ENCODE measurements around the gene EPHB3.

EPHB3 gene

DNA sequence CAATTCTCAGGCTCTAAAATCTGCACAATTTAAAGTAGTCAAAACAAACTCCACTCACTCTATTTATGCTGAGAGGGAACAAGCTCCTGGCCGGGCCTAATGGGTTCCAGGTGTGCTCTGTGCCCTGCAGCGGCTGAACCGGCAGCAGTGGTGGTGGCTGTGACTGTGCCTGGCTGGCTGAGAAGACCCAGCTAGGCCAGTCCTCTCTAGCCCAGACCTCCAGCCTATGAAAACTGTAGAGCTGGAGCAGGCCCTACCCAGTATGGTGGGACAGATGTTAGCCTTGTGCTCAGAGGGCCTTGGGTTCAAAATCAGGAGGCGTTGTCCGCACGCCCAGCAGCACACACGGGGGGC, 37.0 kb downstream of the EPHB3 start:
- Histone ChIP-seq H3K27me3 (ENCODE audit: control insufficient read depth, insufficient read depth, low read length, poor library complexity, severe bottlenecking) (peaks cover 50% of the 10 kb centered on the region), H3K36me3 (ENCODE audit: control insufficient read depth, insufficient read depth, low read length) (no peaks in the 10 kb centered on the region), H3K4me1 (ENCODE audit: control insufficient read depth, insufficient read depth, low read length) (peaks cover 40% of the 10 kb centered on the region), H3K9me3 (ENCODE audit: control insufficient read depth, low read length) (no peaks in the 10 kb centered on the region), H3K27ac (ENCODE audit: insufficient read depth, low read depth, low read length, poor library complexity, severe bottlenecking) (no peak overlapping the region), H3K4me3 (ENCODE audit: insufficient read depth, low read depth, low read length) (no peak overlapping the region)
- 92 to 95% methylated on average over 7 of the region's 7 CpGs for WGBS, 2 experiments

DNA sequence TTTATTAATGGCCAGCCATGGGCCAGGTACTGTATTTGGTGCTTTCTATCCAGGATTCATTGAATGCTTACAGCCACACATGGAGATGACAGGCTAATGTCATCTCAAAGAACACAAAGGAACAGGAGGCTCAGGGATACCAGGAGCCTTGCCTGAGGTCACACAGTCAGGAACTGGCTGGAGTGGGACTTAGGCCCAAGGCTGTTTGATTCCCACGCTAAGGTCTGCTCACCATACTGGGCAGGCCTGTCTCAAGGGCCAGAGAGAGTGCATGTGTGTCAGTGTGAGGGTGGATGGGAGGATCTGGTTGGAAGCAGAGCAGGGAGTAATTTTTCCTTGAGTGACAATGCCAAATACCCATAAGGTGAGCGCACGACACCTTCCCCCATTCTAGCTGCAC, 37.6 kb downstream of the EPHB3 start:
- no peak overlapping the region for H3K4me3 ChIP-seq (ENCODE audit: insufficient read depth, low read depth, low read length)
- H3K27me3 ChIP-seq (ENCODE audit: control insufficient read depth, insufficient read depth, low read length, poor library complexity, severe bottlenecking) = peaks cover 53% of the 10 kb centered on the region
- 94 to 98% methylated on average over 3 of the region's 3 CpGs for WGBS, 2 experiments

DNA sequence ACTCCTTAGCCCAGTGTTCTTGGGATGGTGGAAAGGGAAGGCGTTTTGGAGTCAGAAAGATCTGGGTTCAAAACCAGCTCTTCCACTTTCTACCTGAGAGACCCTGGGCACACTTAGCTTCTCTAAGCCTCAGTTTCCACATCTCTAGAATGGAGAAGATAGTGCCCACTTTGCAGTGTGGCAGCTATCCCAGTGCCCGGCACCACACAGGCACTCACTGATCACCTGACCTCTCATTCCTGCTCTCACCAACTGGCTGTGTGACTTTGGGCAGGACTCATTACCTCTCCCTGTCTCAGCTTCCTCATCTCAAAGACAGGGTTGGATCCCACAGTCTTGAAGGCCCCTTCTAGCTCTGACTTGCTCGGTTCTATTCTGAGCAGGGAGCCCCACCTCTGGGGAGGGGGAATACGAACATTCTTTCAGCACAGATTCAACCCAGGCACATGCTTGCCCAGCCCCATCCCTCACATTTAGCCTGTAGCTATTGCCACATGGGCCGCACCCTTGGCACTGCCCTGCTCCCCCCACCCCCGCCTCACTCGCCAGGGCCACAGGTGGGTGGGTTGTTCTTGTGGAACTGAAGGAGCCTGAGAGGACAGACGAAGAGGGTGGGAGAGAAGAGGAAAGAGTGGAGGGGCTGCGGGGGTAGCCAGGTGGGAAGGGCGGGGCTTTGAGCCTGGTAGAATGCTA, 39.2 kb downstream of the EPHB3 start:
- 48% methylated on average over 10 of the region's 10 CpGs for WGBS, 2 experiments
- no peak overlapping the region for H3K4me3 ChIP-seq (ENCODE audit: insufficient read depth, low read depth, low read length)
- peaks cover 28% of the 10 kb centered on the region for H3K4me1 ChIP-seq (ENCODE audit: control insufficient read depth, insufficient read depth, low read length)
- no peaks in the 10 kb centered on the region for H3K36me3 ChIP-seq (ENCODE audit: control insufficient read depth, insufficient read depth, low read length)
- no peaks in the 10 kb centered on the region for H3K9me3 ChIP-seq (ENCODE audit: control insufficient read depth, low read length)
- no peak overlapping the region for H3K27ac ChIP-seq (ENCODE audit: insufficient read depth, low read depth, low read length, poor library complexity, severe bottlenecking)
- H3K27me3 ChIP-seq (ENCODE audit: control insufficient read depth, insufficient read depth, low read length, poor library complexity, severe bottlenecking) = peaks cover 65% of the 10 kb centered on the region

More for the DNA sequence above, 37.6 kb downstream of the EPHB3 start:
- Histone ChIP-seq H3K27ac (ENCODE audit: insufficient read depth, low read depth, low read length, poor library complexity, severe bottlenecking) (no peak overlapping the region), H3K36me3 (ENCODE audit: control insufficient read depth, insufficient read depth, low read length) (no peaks in the 10 kb centered on the region), H3K4me1 (ENCODE audit: control insufficient read depth, insufficient read depth, low read length) (peaks cover 40% of the 10 kb centered on the region), H3K9me3 (ENCODE audit: control insufficient read depth, low read length) (no peaks in the 10 kb centered on the region)

DNA sequence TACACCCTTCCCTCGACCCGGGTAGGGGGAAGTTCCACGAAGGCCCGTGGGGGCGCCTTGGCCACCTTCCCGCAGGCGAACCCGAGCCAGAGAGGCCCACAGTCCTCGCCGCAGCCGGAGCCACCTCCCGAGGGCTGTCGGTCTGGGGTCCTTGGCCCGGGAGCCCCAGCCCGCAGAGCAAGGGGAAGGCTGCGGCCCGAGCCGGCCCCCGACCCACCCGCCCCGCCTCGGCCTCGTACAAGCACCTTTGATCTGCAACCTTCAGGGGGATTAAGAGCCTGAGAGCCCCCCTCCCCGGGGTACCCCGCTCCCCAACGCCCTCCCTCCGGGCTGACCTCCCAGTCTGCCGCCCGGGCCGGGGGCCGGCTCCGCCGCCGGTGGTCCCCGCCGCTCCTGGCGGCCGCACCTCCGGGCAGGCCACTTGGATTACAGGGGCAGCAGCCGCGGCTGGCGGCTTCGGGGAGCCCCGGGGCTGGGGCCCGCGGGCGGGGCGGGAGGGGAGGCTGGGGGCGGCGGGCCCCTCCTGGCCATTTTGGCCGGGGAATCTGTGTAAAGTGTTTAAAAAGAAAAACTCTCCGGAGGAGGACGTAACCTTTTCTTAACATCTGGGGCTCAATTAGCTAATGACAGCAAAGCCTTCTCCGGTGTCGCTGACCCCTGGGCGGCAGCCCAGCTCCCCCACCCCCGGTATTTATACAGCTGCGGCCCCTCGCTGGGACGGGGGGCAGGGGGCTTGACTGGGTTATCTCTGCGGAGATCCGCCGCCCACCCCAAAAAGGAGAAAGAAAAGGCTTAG, 40.2 kb downstream of the EPHB3 start:
- no peak overlapping the region for H3K27ac ChIP-seq (ENCODE audit: insufficient read depth, low read depth, low read length, poor library complexity, severe bottlenecking)
- H3K4me3 ChIP-seq (ENCODE audit: insufficient read depth, low read depth, low read length) = peak overlapping the region; percentile 22
- no peaks in the 10 kb centered on the region for H3K9me3 ChIP-seq (ENCODE audit: control insufficient read depth, low read length)
- 1% methylated on average over 63 of the region's 63 CpGs for WGBS, 2 experiments
- peaks cover 74% of the 10 kb centered on the region for H3K27me3 ChIP-seq (ENCODE audit: control insufficient read depth, insufficient read depth, low read length, poor library complexity, severe bottlenecking)
- H3K36me3 ChIP-seq (ENCODE audit: control insufficient read depth, insufficient read depth, low read length) = no peaks in the 10 kb centered on the region
- H3K4me1 ChIP-seq (ENCODE audit: control insufficient read depth, insufficient read depth, low read length) = peaks cover 28% of the 10 kb centered on the region

DNA sequence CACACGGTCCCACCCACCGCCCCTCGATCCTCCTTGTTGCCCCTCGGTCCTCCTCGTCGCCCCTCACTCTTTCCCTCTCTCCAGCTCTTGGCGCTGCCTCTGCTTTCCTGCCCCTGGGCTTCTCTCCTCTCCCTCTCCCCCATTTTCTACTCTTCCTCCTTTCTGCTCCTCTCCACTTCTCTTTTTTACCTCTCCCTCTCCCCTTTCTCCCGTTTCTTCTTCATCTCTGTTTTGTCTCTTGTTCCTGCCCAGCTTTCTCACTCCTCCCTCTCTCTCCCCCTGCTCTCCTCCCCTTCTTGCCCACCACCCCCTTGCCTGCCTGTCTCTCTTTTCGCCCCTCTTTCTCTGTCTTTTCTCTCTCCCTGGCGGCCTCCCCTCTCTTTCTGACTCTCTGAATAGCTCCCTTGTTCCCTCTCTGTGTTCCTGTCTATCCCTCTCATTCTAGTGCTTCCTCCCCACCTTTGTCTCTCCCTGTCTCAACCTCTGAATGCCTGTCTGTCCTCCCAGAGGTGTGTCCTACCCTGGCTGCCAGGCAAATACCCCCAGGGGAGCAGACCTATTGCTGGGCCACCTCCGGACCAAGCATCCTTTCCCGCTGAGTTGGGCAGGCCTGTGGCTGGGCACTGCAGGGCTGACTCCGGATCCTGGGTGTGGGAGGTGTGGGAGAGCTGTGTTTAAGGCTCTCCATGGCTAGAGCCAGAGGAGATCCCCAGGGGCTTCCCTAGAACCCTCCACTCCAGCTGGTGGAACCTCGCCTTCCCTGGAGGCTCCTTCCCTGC, 41.0 kb downstream of the EPHB3 start:
- peaks cover 28% of the 10 kb centered on the region for H3K4me1 ChIP-seq (ENCODE audit: control insufficient read depth, insufficient read depth, low read length)
- no peaks in the 10 kb centered on the region for H3K36me3 ChIP-seq (ENCODE audit: control insufficient read depth, insufficient read depth, low read length)
- H3K9me3 ChIP-seq (ENCODE audit: control insufficient read depth, low read length) = no peaks in the 10 kb centered on the region
- H3K27me3 ChIP-seq (ENCODE audit: control insufficient read depth, insufficient read depth, low read length, poor library complexity, severe bottlenecking) = peaks cover 82% of the 10 kb centered on the region
- 0% methylated on average over 14 of the region's 14 CpGs for WGBS, 2 experiments
- H3K27ac ChIP-seq (ENCODE audit: insufficient read depth, low read depth, low read length, poor library complexity, severe bottlenecking) = no peak overlapping the region
- no peak overlapping the region for H3K4me3 ChIP-seq (ENCODE audit: insufficient read depth, low read depth, low read length)

DNA sequence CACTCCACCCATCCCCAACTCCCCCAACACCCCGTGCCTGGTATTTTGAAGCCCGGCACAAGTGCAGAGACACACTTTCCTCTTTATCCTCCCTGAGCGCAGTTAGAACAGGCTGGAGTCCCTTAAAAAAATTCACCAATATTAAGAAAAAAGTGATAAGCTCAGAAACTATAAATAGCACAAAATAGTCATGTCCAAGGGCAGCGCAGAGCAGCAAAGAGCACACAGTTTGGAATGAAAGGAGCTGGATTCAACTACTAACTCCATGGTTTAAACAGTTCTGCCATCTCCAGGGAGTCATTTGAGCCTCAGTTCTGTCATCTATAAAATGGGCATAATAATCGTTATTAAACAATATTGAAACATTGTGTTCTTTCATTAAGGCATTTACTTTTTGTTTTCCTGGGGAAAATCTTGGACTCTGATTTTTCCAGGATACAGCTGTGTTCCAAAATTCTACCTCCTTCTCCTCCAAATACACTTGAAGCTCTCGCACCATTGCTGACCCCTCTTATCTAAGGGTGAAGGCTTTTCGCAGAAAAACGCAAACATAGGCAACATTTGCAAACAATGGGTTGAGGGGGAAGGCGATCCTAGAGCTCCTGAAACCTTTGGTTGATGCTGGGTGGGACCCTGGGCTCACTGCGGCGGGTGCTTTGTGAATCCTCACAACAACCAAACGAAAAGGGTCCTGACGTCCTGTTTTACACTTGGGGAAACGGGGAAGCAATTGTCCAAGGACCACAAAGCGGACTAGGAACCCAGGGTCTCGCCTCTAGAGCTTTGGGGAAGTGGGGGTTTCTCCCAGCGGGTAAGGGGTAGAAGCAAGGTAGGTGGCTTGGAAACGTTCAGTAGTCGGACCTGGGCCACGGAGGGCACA, 41.8 kb downstream of the EPHB3 start:
- WGBS, 2 experiments = 3 to 5% methylated on average over 18 to 19 of the region's 20 CpGs

DNA sequence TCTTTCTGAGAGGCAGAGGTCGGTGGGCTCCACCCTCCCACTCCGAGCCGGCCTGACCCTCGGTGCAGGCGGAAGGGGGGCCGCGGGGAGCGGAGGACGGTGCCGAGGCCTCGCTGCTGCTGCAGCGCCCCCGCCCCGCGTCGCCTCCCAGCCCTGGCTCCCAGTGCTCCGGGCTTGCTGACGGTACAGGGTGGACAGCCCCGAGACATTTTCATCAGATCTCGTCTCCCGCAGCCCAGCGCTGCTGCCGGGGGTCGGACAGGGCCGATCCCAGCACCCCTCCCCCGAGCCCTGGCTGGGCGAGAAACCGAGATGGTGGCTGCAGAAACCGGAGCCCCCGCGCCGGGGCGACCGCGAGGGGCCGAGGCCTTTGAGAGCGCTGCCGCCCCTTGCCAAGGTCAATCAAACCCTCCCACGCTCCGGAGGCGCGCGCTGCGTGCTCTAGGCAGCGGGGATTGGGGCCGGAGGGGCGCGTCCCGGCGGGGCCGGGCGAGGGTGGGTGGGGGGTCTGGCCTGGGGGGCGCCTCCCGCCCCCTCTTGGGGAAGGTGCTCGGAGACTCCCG, 42.5 kb downstream of the EPHB3 start:
- H3K9me3 ChIP-seq (ENCODE audit: control insufficient read depth, low read length) = no peaks in the 10 kb centered on the region
- H3K27ac ChIP-seq (ENCODE audit: insufficient read depth, low read depth, low read length, poor library complexity, severe bottlenecking) = no peak overlapping the region
- H3K36me3 ChIP-seq (ENCODE audit: control insufficient read depth, insufficient read depth, low read length) = no peaks in the 10 kb centered on the region
- peaks cover 88% of the 10 kb centered on the region for H3K27me3 ChIP-seq (ENCODE audit: control insufficient read depth, insufficient read depth, low read length, poor library complexity, severe bottlenecking)
- peak overlapping the region; percentile 41 for H3K4me3 ChIP-seq (ENCODE audit: insufficient read depth, low read depth, low read length)
- H3K4me1 ChIP-seq (ENCODE audit: control insufficient read depth, insufficient read depth, low read length) = peaks cover 28% of the 10 kb centered on the region
- 0 to 1% methylated on average over 56 of the region's 56 CpGs for WGBS, 2 experiments

More for the DNA sequence above, 41.8 kb downstream of the EPHB3 start:
- H3K27ac ChIP-seq (ENCODE audit: insufficient read depth, low read depth, low read length, poor library complexity, severe bottlenecking) = no peak overlapping the region
- H3K9me3 ChIP-seq (ENCODE audit: control insufficient read depth, low read length) = no peaks in the 10 kb centered on the region
- peak overlapping the region; percentile 41 for H3K4me3 ChIP-seq (ENCODE audit: insufficient read depth, low read depth, low read length)
- peaks cover 28% of the 10 kb centered on the region for H3K4me1 ChIP-seq (ENCODE audit: control insufficient read depth, insufficient read depth, low read length)
- peaks cover 87% of the 10 kb centered on the region for H3K27me3 ChIP-seq (ENCODE audit: control insufficient read depth, insufficient read depth, low read length, poor library complexity, severe bottlenecking)
- H3K36me3 ChIP-seq (ENCODE audit: control insufficient read depth, insufficient read depth, low read length) = no peaks in the 10 kb centered on the region

DNA sequence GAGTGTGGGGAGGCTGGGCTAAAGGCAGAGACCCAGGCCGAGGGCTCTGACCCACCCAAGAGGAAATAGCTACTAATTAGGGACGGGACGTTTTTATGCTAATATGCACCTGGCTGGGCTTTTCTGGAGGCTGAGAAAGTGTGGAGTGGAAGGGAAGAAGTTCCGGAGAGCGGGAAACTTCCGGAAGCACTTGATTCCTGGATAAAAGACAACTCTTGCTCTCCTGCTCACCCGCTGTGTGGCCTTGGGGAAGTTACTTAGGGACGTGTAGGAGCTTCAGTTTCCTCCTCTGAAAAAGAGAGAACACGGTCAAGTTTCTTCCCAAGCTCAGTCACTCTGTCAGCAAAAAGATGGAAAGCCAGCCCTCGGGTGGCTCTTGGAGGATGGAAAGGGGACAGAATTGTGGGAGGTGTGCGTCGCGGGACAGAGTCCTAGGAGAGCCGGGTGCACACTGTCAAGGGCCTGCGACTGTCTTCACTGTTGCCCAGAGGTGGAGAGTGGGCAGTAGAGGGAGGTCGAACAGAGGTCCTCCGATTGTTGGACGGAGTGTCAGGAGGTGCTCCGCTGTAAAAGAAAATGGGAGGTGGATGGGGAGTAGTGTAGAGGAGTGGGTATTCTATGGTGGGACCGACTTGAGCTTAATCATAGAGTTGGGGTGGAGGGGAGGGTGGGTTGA, 43.2 kb downstream of the EPHB3 start:
- peak overlapping the region; percentile 41 for H3K4me3 ChIP-seq (ENCODE audit: insufficient read depth, low read depth, low read length)
- peaks cover 84% of the 10 kb centered on the region for H3K27me3 ChIP-seq (ENCODE audit: control insufficient read depth, insufficient read depth, low read length, poor library complexity, severe bottlenecking)

DNA sequence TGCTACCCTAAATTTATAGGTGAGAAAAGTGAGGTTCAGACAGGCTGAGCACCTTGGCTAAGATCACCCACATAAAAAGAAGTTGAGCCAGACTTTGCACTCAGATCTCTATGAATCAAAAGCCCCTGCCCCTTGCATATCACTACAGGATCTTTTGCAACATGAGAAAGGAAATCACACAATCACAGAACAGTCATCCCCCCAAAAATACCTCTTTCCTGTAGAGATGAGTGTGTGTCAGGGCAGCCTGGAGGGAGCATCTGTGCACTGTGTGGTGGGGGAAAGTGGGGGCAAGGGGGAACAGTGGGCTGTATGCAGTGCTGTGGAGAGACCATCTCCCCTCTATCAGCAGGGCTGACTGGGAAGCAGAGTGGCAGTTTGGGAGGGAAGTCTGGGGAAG, 46.6 kb downstream of the EPHB3 start:
- Histone ChIP-seq H3K36me3 (ENCODE audit: control insufficient read depth, insufficient read depth, low read length) (no peaks in the 10 kb centered on the region), H3K27me3 (ENCODE audit: control insufficient read depth, insufficient read depth, low read length, poor library complexity, severe bottlenecking) (peaks cover 49% of the 10 kb centered on the region), H3K4me1 (ENCODE audit: control insufficient read depth, insufficient read depth, low read length) (peaks cover 22% of the 10 kb centered on the region), H3K4me3 (ENCODE audit: insufficient read depth, low read depth, low read length) (no peak overlapping the region), H3K9me3 (ENCODE audit: control insufficient read depth, low read length) (no peaks in the 10 kb centered on the region), H3K27ac (ENCODE audit: insufficient read depth, low read depth, low read length, poor library complexity, severe bottlenecking) (no peak overlapping the region)

More for the DNA sequence above, 43.2 kb downstream of the EPHB3 start:
- no peaks in the 10 kb centered on the region for H3K9me3 ChIP-seq (ENCODE audit: control insufficient read depth, low read length)
- WGBS, 2 experiments = 22 to 25% methylated on average over 20 of the region's 20 CpGs
- H3K4me1 ChIP-seq (ENCODE audit: control insufficient read depth, insufficient read depth, low read length) = peaks cover 28% of the 10 kb centered on the region
- no peak overlapping the region for H3K27ac ChIP-seq (ENCODE audit: insufficient read depth, low read depth, low read length, poor library complexity, severe bottlenecking)
- no peaks in the 10 kb centered on the region for H3K36me3 ChIP-seq (ENCODE audit: control insufficient read depth, insufficient read depth, low read length)
